ENCODE data around the gene CXCR1.

The CXCR1 gene

GRCh38 chr2:218145124-218145523 is 21.6 kb downstream of the CXCR1 start:
- TF ChIP-seq CTCF (conservative IDR thresholded peaks at IDR 0.05) (no peak), ZFX (IDR thresholded peaks at IDR 0.05) (no peak)

GRCh38 chr2:218138047-218138446 is 28.7 kb downstream of the CXCR1 start:
- TF ChIP-seq ZFX (IDR thresholded peaks at IDR 0.05) (no peak), CTCF (conservative IDR thresholded peaks at IDR 0.05) (no peak)

More at GRCh38 chr2:218145124-218145523, 21.6 kb downstream of the CXCR1 start:
- no peak overlapping the region; the same call in 1 of the 2 replicates for H3K27ac ChIP-seq

GRCh38 chr2:218137514-218137913 is 29.2 kb downstream of the CXCR1 start:
- no peak overlapping the region for H3K27ac ChIP-seq
- TF ChIP-seq CTCF (conservative IDR thresholded peaks at IDR 0.05) = no peak
- TF ChIP-seq ZFX (IDR thresholded peaks at IDR 0.05) = no peak

More at GRCh38 chr2:218138047-218138446, 28.7 kb downstream of the CXCR1 start:
- no peak overlapping the region for H3K27ac ChIP-seq

- no peak overlapping the region for H3K27ac ChIP-seq
- TF ChIP-seq ZFX (IDR thresholded peaks at IDR 0.05) (no peak), CTCF (conservative IDR thresholded peaks at IDR 0.05) (no peak)
Observed at GRCh38 chr2:218130822-218131221, 35.9 kb downstream of the CXCR1 start.

- no peak for TF ChIP-seq ZFX (IDR thresholded peaks at IDR 0.05)
- TF ChIP-seq CTCF (conservative IDR thresholded peaks at IDR 0.05) = no peak
Observed at GRCh38 chr2:218130377-218130776, 36.4 kb downstream of the CXCR1 start.

GRCh38 chr2:218129458-218130135 is 37.2 kb downstream of the CXCR1 start:
- H3K27ac ChIP-seq = no peak overlapping the region
- TF ChIP-seq CTCF (conservative IDR thresholded peaks at IDR 0.05) (no peak), ZFX (IDR thresholded peaks at IDR 0.05) (no peak)

More at GRCh38 chr2:218130377-218130776, 36.4 kb downstream of the CXCR1 start:
- H3K27ac ChIP-seq = no peak overlapping the region

GRCh38 chr2:218128781-218129457 is 37.8 kb downstream of the CXCR1 start:
- TF ChIP-seq CTCF (conservative IDR thresholded peaks at IDR 0.05) (no peak), ZFX (IDR thresholded peaks at IDR 0.05) (no peak)

More at GRCh38 chr2:218128781-218129457, 37.8 kb downstream of the CXCR1 start:
- H3K27ac ChIP-seq = no peak overlapping the region

Measured in C4-2B (cell line).